NT2/D1 (cell line): ENCODE measurements around the gene FAM216B.

Experiments
- DNase-seq: peaks from one replicate; pipeline ENCODE4 v3.0.0-alpha.2; 2011; ENCODE audit warnings: low read depth, low spot score
- H3K27me3 ChIP-seq: 2 replicates; pipeline ENCODE4 v1.6.0; 2011; ENCODE audit warnings: mild to moderate bottlenecking; ENCODE audit not compliant: insufficient read length, insufficient read depth
- H3K36me3 ChIP-seq: 2 replicates; pipeline ENCODE4 v1.6.1; 2011; ENCODE audit warnings: mild to moderate bottlenecking, low read length, mixed read lengths; ENCODE audit not compliant: insufficient read depth, insufficient read length
- H3K4me1 ChIP-seq: 2 replicates; pipeline ENCODE4 v1.5.1; 2011; ENCODE audit not compliant: insufficient read depth, insufficient read length
- H3K4me3 ChIP-seq: 2 replicates; pipeline ENCODE4 v1.5.1; 2011; ENCODE audit warnings: low read depth; ENCODE audit not compliant: insufficient read length
- H3K9ac ChIP-seq: 2 replicates; pipeline ENCODE4 v1.6.0; 2011; ENCODE audit warnings: low read depth; ENCODE audit not compliant: insufficient read length
- H3K9me3 ChIP-seq: 2 replicates; pipeline ENCODE4 v1.5.1; 2011; ENCODE audit warnings: mild to moderate bottlenecking, low read length; ENCODE audit not compliant: insufficient read depth
- SUZ12 ChIP-seq: IDR thresholded peaks from 2 replicates; pipeline ENCODE4 v1.6.1; 2011; ENCODE audit not compliant: insufficient read length, insufficient read depth; ENCODE audit errors: extremely low read depth
- YY1 ChIP-seq: IDR thresholded peaks from 2 replicates; pipeline ENCODE4 v1.6.1; 2011; ENCODE audit not compliant: insufficient read length, insufficient read depth
- ZNF274 ChIP-seq: IDR thresholded peaks from 2 replicates; pipeline ENCODE4 v1.6.1; 2011; ENCODE audit warnings: mild to moderate bottlenecking, low read depth, low read length

FAM216B gene

GRCh38 chr13:42834946-42835345 is 53.6 kb downstream of the FAM216B start:
- DNase-seq = no peak
- Histone ChIP-seq H3K36me3 (no peaks in the 10 kb centered on the region), H3K9me3 (no peaks in the 10 kb centered on the region), H3K4me3 (no peak overlapping the region), H3K27me3 (no peaks in the 10 kb centered on the region), H3K9ac (no peak overlapping the region), H3K4me1 (no peaks in the 10 kb centered on the region)
- TF ChIP-seq SUZ12 (no peak), YY1 (no peak), ZNF274 (no peak)

GRCh38 chr13:42836930-42837690 is 55.7 kb downstream of the FAM216B start:
- Histone ChIP-seq H3K4me1 (no peaks in the 10 kb centered on the region), H3K9me3 (no peaks in the 10 kb centered on the region), H3K36me3 (no peaks in the 10 kb centered on the region), H3K4me3 (no peak overlapping the region), H3K9ac (no peak overlapping the region), H3K27me3 (no peaks in the 10 kb centered on the region)
- TF ChIP-seq YY1 (no peak), ZNF274 (no peak), SUZ12 (no peak)
- DNase-seq = no peak
